ENCODE results near the gene DHCR24.

Gene DHCR24

DNA sequence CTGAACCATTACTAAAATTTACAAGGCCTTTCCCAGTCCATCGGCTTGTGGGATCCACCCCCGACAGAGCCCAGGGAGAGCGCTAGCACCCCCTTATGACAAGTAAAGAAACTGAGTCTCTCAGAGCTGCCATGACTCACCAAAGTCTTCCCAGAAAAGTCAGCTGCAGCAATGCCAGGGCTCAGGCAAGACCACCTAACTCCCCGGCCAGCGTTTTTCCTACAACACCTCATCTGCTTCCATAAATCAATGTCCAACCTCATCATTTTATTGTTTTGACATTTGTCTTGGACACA, 15.0 kb downstream of the DHCR24 start (continued):
- TF ChIP-seq ZNF18 (tag by site-specific recombination; IDR thresholded peaks at IDR 0.05) = no peak
- no peak for TF ChIP-seq MZF1 (tag by site-specific recombination; IDR thresholded peaks at IDR 0.05; ENCODE audit: borderline replicate concordance)
- TF ChIP-seq BCL11A (tag by site-specific recombination; IDR thresholded peaks at IDR 0.05; ENCODE audit: low read depth) = no peak
- no peak for TF ChIP-seq ZNF148 (tag by site-specific recombination; IDR thresholded peaks at IDR 0.05; ENCODE audit: borderline replicate concordance)
- no peak for TF ChIP-seq ZNF510 (tag by site-specific recombination; IDR thresholded peaks at IDR 0.05; ENCODE audit: insufficient replicate concordance)
- TF ChIP-seq ZNF24 (tag by site-specific recombination; IDR thresholded peaks at IDR 0.05) = no peak
- TF ChIP-seq, protein P1, sequence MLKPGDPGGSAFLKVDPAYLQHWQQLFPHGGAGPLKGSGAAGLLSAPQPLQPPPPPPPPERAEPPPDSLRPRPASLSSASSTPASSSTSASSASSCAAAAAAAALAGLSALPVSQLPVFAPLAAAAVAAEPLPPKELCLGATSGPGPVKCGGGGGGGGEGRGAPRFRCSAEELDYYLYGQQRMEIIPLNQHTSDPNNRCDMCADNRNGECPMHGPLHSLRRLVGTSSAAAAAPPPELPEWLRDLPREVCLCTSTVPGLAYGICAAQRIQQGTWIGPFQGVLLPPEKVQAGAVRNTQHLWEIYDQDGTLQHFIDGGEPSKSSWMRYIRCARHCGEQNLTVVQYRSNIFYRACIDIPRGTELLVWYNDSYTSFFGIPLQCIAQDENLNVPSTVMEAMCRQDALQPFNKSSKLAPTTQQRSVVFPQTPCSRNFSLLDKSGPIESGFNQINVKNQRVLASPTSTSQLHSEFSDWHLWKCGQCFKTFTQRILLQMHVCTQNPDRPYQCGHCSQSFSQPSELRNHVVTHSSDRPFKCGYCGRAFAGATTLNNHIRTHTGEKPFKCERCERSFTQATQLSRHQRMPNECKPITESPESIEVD (tag by site-specific recombination; IDR thresholded peaks at IDR 0.05) = no peak
- no peak for TF ChIP-seq KLF10 (tag by site-specific recombination; IDR thresholded peaks at IDR 0.05)
- no peak for TF ChIP-seq ZNF518A (tag by site-specific recombination; conservative IDR thresholded peaks at IDR 0.05; ENCODE audit: low read depth)
- TF ChIP-seq ZNF266 (tag by site-specific recombination; IDR thresholded peaks at IDR 0.05; ENCODE audit: low read depth) = no peak

- Histone ChIP-seq H3K27ac (ENCODE audit: extremely low read depth, low read depth, low read length) (no peak overlapping the region), H3K4me3 (ENCODE audit: low read depth, low read length) (no peak overlapping the region), H3K36me3 (ENCODE audit: control insufficient read depth in 2 of 2, insufficient read depth in 1 of 2, low read length in 2 of 2) (peaks cover 27 to 90% of the 10 kb centered on the region in 2 experiments), H3K4me1 (ENCODE audit: control insufficient read depth, insufficient read depth, low read length) (no peaks in the 10 kb centered on the region), H3K9me3 (ENCODE audit: control insufficient read depth, insufficient read depth, low read depth, low read length) (no peaks in the 10 kb centered on the region)
- POLR2A ChIA-PET = interaction anchor here (3.8 kb wide), 1 partner anchor 15 kb away, joined by 18 read pairs; the partner anchor contains the start of gene DHCR24
- CTCF ChIA-PET = interaction anchor here (0.7 to 1.1 kb wide), 2 partner anchors 28 to 73 kb away, joined by 3 read pairs; no protein-coding TSS in a partner anchor
- TF ChIP-seq ZNF677 (tag by site-specific recombination; IDR thresholded peaks at IDR 0.05) (no peak), ZNF560 (tag by site-specific recombination; IDR thresholded peaks at IDR 0.05; ENCODE audit: borderline replicate concordance) (no peak), ZNF776 (tag by site-specific recombination; IDR thresholded peaks at IDR 0.05; ENCODE audit: borderline replicate concordance) (no peak), ZNF426 (tag by site-specific recombination; IDR thresholded peaks at IDR 0.05) (no peak), ZNF530 (tag by site-specific recombination; IDR thresholded peaks at IDR 0.05; ENCODE audit: low read depth) (no peak), ZNF473 (tag by site-specific recombination; IDR thresholded peaks at IDR 0.05) (no peak), PRDM4 (tag by site-specific recombination; IDR thresholded peaks at IDR 0.05) (no peak), ZNF785 (tag by site-specific recombination; IDR thresholded peaks at IDR 0.05) (no peak), ZNF169 (tag by site-specific recombination; IDR thresholded peaks at IDR 0.05) (no peak), ZNF2 (tag by site-specific recombination; IDR thresholded peaks at IDR 0.05) (no peak), MYNN (tag by site-specific recombination; IDR thresholded peaks at IDR 0.05; ENCODE audit: borderline replicate concordance) (no peak), ZNF768 (tag by site-specific recombination; IDR thresholded peaks at IDR 0.05) (no peak), ZNF23 (tag by site-specific recombination; IDR thresholded peaks at IDR 0.05; ENCODE audit: borderline replicate concordance) (no peak)
These were observed 15.5 kb downstream of the DHCR24 start for GRCh38 chr1:54871275-54872035.

Measured in HEK293 (cell line).